Measurements from ENCODE around the gene TSEN54.
A peak's percentile ranks its signal among the peaks of the same experiment; 100 is the strongest.

The TSEN54 gene

GRCh38 chr17:75503976-75504346, 12.4 kb upstream of the TSEN54 start:
- DNase-seq (ENCODE audit: low read depth, low spot score) = no peak

GRCh38 chr17:75504347-75505151, 11.8 kb upstream of the TSEN54 start:
- DNase-seq (ENCODE audit: low read depth, low spot score) = no peak

- no peak for DNase-seq (ENCODE audit: low read depth, low spot score)
Observed at GRCh38 chr17:75505152-75505409, 11.2 kb upstream of the TSEN54 start.

- no peak for DNase-seq (ENCODE audit: low read depth, low spot score)
Observed at GRCh38 chr17:75505640-75506039, 10.7 kb upstream of the TSEN54 start.

GRCh38 chr17:75506134-75506533, 10.2 kb upstream of the TSEN54 start:
- DNase-seq (ENCODE audit: low read depth, low spot score) = no peak

GRCh38 chr17:75506888-75507287, 9.4 kb upstream of the TSEN54 start:
- DNase-seq (ENCODE audit: low read depth, low spot score) = no peak

- no peak for DNase-seq (ENCODE audit: low read depth, low spot score)
Observed at GRCh38 chr17:75507733-75508719, 8.3 kb upstream of the TSEN54 start.

- DNase-seq (ENCODE audit: low read depth, low spot score) = no peak
Observed at GRCh38 chr17:75508931-75509361, 7.4 kb upstream of the TSEN54 start.

- no peak for DNase-seq (ENCODE audit: low read depth, low spot score)
Observed at GRCh38 chr17:75509528-75510258, 6.6 kb upstream of the TSEN54 start.

- DNase-seq (ENCODE audit: low read depth, low spot score) = no peak
Observed at GRCh38 chr17:75511270-75511609, 5.1 kb upstream of the TSEN54 start.

GRCh38 chr17:75511610-75512575, 4.4 kb upstream of the TSEN54 start:
- no peak for DNase-seq (ENCODE audit: low read depth, low spot score)

GRCh38 chr17:75512926-75513640, 3.2 kb upstream of the TSEN54 start:
- DNase-seq (ENCODE audit: low read depth, low spot score) = no peak

- DNase-seq (ENCODE audit: low read depth, low spot score) = no peak
Observed at GRCh38 chr17:75513641-75514000, 2.7 kb upstream of the TSEN54 start.

- DNase-seq (ENCODE audit: low read depth, low spot score) = no peak
Observed at GRCh38 chr17:75514299-75514918, 1.9 kb upstream of the TSEN54 start.

- DNase-seq (ENCODE audit: low read depth, low spot score) = no peak
Observed at GRCh38 chr17:75514919-75515495, 1.3 kb upstream of the TSEN54 start.

GRCh38 chr17:75515496-75516254, 653 bp upstream of the TSEN54 start, which contains the start of gene CASKIN2:
Gene CASKIN2, minus strand, starts transcription at chr17:75515537. Its CDS starts 1,733 bp downstream, at chr17:75513804.
- peak; percentile 78 for DNase-seq (ENCODE audit: low read depth, low spot score)

GRCh38 chr17:75516619-75517296, 430 bp downstream of the TSEN54 start:
- DNase-seq (ENCODE audit: low read depth, low spot score) = no peak

- no peak for DNase-seq (ENCODE audit: low read depth, low spot score)
Observed at GRCh38 chr17:75517297-75517865, 1.1 kb downstream of the TSEN54 start.
